ENCODE measurements around the gene RUBCNL.

- TF ChIP-seq CTCF (IDR thresholded peaks at IDR 0.05; ENCODE audit: low read depth, low read length) = no peak
- no peak for TF ChIP-seq EZH2phosphoT487 (IDR thresholded peaks at IDR 0.05; ENCODE audit: low read depth)
Observed at GRCh38 chr13:46314587-46314986, 72.5 kb downstream of the RUBCNL start.
